Measurements from ENCODE around the gene TMA7B. TPM values are rescaled to one million over a fixed set of nuclear protein-coding genes. Genes with fewer than 3 reads are reported as not detected.

The TMA7B gene
- total RNA-seq, 3 donors from 2014 or later (not counting 1 experiment from before 2014, with no cell fraction given): 2.6 to 8.7 (median 6.7) TPM

GRCh38 chr22:39952347-39952746 is 7.8 kb upstream of the TMA7B start:
- intact Hi-C loops (cut with micrococcal nuclease): no loop called here
- Histone ChIP-seq H3K4me3 (ENCODE audit: low read length) (no peak overlapping the region), H3K9me3 (ENCODE audit: control insufficient read depth, insufficient read depth, low read length) (no peaks in the 10 kb centered on the region), H3K27ac (ENCODE audit: low read length) (peak overlapping the region; percentile 4), H3K4me1 (ENCODE audit: control insufficient read depth, insufficient read depth, low read length) (peaks cover 47% of the 10 kb centered on the region), H3K36me3 (ENCODE audit: control insufficient read depth, insufficient read depth, low read length) (peaks cover 32% of the 10 kb centered on the region), H3K27me3 (ENCODE audit: control insufficient read depth, insufficient read depth, low read length) (no peaks in the 10 kb centered on the region)
- Mint-ChIP-seq H3K27ac (peak overlapping the region; percentile 62 to 80), H3K27me3 (ENCODE audit: low read depth in 2 of 2) (no peaks in the 10 kb centered on the region), H3K4me1 (peaks cover 72% of the 10 kb centered on the region in 2 donors), H3K9me3 (no peaks in the 10 kb centered on the region), H3K36me3 (peaks cover 8% of the 10 kb centered on the region), H3K4me3 (peak overlapping the region; percentile 81)
- DNase-seq (peak in 1 of 2 donors; percentile 63), ATAC-seq (peak; percentile 43 to 70 (median 70))
- WGBS (ENCODE audit: insufficient coverage): 46% methylated on average over 5 of the region's 6 CpGs
- TF ChIP-seq CTCF (IDR thresholded peaks at IDR 0.05): no peak

GRCh38 chr22:39953101-39953500 is 7.1 kb upstream of the TMA7B start:
- Mint-ChIP-seq H3K27ac (peak overlapping the region; percentile 62 to 80), H3K36me3 (peaks cover 11% of the 10 kb centered on the region), H3K27me3 (ENCODE audit: low read depth in 2 of 2) (no peaks in the 10 kb centered on the region), H3K9me3 (no peaks in the 10 kb centered on the region), H3K4me3 (peak overlapping the region; percentile 14), H3K4me1 (peaks cover 76 to 79% of the 10 kb centered on the region in 2 donors)
- Histone ChIP-seq H3K9me3 (ENCODE audit: control insufficient read depth, insufficient read depth, low read length) (no peaks in the 10 kb centered on the region), H3K27ac (ENCODE audit: low read length) (no peak overlapping the region), H3K4me1 (ENCODE audit: control insufficient read depth, insufficient read depth, low read length) (peaks cover 51% of the 10 kb centered on the region), H3K27me3 (ENCODE audit: control insufficient read depth, insufficient read depth, low read length) (no peaks in the 10 kb centered on the region), H3K36me3 (ENCODE audit: control insufficient read depth, insufficient read depth, low read length) (peaks cover 36% of the 10 kb centered on the region), H3K4me3 (ENCODE audit: low read length) (no peak overlapping the region)
- no peak for TF ChIP-seq CTCF (IDR thresholded peaks at IDR 0.05)
- DNase-seq (no peak), ATAC-seq (no peak)
- WGBS (ENCODE audit: insufficient coverage): 99% methylated on average over 2 of the region's 2 CpGs
- intact Hi-C loops (cut with micrococcal nuclease): no loop called here

DNA sequence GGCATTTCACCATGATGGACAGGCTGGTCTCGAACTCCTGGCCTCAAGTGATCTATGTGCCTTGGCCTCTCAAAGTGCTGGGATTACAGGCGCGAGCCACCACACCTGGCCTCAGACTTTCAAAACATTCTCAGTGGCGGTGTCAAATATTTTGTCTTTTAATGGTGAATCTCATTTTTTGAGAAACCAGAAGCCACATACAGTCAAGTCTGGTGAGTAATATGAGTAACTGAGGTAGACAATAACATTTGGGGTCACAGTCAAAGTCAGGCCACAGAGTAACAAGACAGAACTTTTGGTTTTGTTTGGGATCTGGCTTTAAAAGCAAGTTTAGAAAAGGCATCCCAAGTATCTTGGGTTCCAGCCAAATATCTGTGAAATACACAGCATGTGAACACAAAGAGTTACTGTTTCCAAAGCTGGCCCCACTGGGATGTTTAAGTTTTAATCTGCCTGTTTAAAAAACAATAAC is 5.6 kb upstream of the TMA7B start:
- H3K36me3 ChIP-seq (ENCODE audit: control insufficient read depth, insufficient read depth, low read length): peaks cover 38% of the 10 kb centered on the region

More for the DNA sequence above, 5.6 kb upstream of the TMA7B start:
- peaks cover 20% of the 10 kb centered on the region for H3K36me3 Mint-ChIP-seq
- no peak overlapping the region for H3K27ac Mint-ChIP-seq
- intact Hi-C loops (cut with micrococcal nuclease): no loop called here
- H3K4me1 Mint-ChIP-seq: peaks cover 78 to 83% of the 10 kb centered on the region in 2 donors
- H3K27me3 ChIP-seq (ENCODE audit: control insufficient read depth, insufficient read depth, low read length): no peaks in the 10 kb centered on the region
- no peaks in the 10 kb centered on the region for H3K9me3 ChIP-seq (ENCODE audit: control insufficient read depth, insufficient read depth, low read length)
- WGBS (ENCODE audit: insufficient coverage): 94% methylated on average over 4 of the region's 4 CpGs
- no peak overlapping the region for H3K4me3 ChIP-seq (ENCODE audit: low read length)
- no peak for TF ChIP-seq CTCF (IDR thresholded peaks at IDR 0.05)
- H3K4me3 Mint-ChIP-seq: no peak overlapping the region
- H3K27me3 Mint-ChIP-seq (ENCODE audit: low read depth in 2 of 2): no peaks in the 10 kb centered on the region
- no peak for DNase-seq
- H3K9me3 Mint-ChIP-seq: no peaks in the 10 kb centered on the region
- H3K4me1 ChIP-seq (ENCODE audit: control insufficient read depth, insufficient read depth, low read length): peaks cover 62% of the 10 kb centered on the region
- no peak for ATAC-seq
- H3K27ac ChIP-seq (ENCODE audit: low read length): no peak overlapping the region

Measured in natural killer cell (primary cell).